Activated effector memory CD4-positive, alpha-beta T cell treated with anti-CD3 and anti-CD28 coated beads, Interleukin-2, amount 50 U/mL, for 16 hours (primary cell): ENCODE results near the gene ESR2.
"Not testable (repeated sequence)": the region's sequence is repeated elsewhere in the genome, so short reads cannot be mapped to it uniquely, and the experiment has no call there.

ENCODE experiments used
- DNase-seq: peaks from one replicate; pipeline ENCODE4 v3.0.0-alpha.2; 2020

ESR2 gene

DNA sequence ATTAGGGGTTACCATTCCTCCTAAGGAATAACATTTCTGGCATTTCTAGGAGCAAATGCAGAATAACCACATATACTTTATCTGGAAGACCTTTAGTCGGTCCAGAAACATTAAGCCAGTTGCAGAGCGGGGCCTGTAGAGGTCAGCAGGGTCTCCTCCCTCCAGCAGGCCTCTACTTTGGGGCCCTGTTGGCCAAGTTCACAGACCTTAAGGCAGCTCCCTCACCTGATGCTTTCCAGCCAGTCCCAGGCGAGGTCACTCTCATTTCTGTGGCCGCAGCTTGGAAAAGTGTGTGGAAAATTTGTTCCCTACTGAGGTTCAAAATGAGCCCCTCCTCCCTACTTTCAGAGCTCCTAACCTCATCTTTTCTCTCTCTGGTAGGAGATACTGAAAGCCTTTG lies 74.1 kb downstream of the ESR2 start:
- no peak for DNase-seq

DNA sequence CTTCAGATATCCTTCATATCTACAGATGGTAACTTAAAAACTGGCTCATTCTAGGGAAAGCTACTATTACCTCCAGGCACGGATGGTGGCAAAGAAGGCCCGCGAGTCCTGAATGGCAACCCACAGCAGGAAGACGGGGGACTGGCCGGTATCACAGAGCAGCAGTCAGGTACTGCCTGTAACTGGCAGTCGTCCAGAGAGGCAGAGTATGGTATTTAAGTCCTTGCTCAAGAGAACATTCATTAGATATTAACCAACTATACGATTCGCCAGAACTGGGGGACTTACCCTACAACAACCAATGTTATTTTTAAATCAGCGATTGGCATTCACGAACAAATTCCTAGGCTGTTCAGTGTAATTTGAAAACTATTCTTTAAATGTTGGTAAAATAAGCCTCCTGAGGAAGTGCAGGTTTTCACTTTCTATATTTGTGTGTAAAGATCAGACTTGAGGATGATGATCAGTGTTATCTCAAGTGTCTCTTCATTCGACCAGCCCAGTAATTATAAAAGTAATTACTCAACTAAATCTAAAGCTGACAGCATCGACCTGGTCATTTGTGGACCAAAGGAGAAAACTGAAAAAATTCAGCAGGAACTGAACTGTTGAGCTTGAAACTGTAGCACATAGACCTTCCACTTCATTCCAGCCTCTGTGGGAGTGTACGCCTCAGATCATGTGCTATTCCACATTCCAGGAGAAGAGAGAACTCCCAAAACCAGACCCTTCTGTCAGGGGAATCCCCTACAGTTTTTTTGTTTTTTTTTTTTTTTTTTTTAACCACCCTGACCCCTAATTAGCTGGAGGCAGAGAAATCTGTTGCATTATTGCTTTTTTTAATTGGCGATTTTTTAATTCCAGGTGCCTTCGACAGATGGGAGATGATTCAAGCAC lies 75.6 kb downstream of the ESR2 start:
- DNase-seq, result no peak

DNA sequence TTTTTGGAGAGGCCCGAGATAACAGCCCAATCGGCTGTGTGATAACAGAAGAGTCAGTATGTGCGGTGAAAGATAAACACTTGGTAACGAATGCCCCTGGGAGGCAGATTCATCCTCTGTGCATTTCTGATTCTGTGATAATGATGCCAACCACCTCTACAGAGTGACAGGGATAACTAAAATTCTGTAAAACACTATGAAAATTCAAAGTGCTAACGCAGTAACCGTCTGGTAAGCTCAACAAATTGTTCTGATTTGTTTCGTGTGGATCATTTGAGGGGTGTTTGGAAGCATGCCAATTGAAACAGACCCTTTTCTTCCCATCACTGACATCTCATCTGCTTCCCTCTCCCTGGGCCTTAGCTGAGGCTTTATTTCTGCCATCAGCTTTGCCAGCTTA lies 76.3 kb downstream of the ESR2 start:
- no peak for DNase-seq

DNA sequence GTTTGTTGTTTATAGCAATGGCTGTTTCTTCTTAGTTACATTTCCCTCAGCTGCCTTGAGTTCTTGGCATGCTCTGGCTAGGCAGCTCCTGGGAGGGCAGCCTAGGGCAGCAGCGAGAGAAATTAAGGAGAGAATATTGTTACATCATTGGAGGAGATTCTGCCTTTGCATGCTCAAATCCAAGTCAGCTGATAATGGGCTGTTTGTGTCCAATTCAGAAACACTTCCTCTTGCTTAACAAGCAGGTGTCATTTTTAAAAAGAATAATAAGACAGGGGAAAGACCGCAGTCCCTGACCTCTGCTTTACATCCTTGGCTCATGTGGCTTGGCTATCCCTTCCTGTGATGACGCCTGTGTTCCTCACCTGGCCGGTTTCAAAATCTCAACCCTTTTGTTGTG lies 76.9 kb downstream of the ESR2 start:
- DNase-seq, result no peak

DNA sequence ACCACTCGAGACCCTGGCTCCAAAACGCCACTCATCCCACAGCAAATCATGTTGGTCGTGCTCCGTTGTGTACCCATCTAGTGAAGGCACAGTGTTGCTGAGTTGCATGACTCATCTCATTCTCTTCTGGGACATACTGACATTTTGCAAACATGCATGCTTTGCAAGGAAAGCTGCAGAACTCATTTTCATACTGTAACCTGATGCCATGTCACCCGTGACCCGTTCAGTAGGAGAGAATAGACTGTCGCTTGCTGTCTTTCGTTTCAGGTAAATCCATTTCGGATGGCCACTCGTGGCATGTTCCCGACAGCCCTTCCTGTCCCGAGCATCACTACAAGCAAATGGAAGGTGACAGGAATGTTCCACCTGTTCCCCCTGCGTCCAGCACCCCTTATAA lies 78.2 kb downstream of the ESR2 start:
- no peak for DNase-seq

DNA sequence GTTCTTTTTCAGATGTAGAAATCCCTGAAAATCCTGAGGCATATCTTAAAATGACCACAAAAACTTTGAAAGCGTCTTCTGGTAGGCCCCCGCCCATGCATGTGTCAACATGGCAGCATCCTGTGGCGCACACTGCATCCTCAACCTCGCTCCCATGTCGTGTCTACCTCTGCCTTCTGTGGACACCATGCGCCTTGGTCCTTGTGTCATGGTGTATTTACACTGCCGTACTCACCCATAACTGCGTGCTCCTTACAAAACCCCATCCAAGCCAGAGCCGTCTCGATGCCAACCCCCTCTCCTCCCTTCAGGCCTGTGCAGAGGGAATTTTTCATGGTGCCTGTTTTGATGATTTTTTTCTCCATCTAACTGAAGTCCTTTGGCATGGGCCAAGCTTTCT lies 78.9 kb downstream of the ESR2 start:
- no peak for DNase-seq

DNA sequence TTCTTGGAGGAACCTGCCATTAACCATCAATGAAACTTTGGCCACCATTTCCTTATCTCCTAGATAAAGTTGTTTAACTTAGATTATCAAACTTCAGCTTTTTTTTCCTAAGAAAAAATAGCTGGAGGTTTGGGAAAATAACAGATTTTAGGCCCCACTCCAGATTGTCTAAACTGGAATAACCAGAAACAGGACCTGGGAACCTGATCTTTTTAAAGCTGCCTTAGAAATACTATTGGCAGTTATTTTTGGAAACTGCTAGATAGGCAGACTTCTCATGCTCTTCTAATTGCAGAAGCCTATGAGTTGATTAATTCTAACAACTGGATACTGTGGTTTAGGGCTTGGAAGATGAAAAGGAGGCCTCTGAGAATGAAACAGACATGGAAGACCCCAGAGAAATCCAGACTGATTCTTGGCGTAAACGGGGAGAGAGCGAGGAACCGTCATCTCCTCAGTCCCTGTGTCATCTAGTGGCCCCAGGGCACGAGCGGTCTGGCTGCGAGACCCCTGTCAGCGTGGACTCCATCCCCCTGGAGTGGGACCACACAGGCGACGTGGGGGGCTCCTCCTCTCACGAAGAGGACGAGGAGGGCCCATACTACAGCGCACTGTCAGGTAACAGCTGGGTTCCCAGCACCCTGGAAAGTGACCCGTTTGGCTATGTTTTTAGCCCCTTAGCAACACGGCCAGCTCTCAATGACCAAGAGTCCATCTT lies 80.2 kb downstream of the ESR2 start:
- DNase-seq, result no peak

DNA sequence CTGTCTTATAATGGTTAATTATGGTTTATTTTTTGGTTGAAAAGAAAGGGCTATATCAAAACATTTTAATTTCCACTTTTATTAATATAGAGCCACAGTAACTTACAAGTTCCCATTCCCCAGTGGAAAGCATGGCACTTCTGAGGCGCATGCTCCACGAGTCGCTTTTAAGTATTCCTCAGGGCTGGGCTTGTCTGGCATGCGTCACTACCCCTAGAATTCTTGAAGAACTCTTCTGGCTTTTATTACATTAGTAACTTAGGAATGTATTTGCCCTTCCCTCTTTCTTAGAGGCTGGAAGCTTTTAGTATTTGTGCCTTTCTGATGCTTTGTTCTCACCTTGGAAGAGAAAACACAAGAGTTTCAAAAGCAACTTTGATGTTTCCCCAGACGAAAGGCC lies 81.1 kb downstream of the ESR2 start:
- DNase-seq, result no peak

DNA sequence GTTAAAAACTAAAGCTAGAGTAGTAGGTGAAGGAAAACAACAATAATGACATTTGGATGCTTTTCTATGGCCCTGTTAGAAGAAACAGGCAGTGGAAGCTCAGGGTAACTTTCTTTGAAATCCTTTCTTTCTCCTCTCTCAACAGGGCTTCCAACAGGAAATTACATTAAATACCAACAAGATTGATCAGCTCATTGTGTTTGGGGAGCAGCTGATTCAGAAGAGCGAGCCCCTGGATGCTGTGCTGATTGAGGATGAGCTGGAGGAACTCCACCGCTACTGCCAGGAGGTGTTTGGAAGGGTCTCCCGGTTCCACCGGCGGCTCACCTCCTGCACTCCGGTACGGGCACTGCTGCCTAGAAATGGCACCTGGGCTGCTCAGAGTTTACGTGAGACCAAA lies 81.5 kb downstream of the ESR2 start:
- no peak for DNase-seq

DNA sequence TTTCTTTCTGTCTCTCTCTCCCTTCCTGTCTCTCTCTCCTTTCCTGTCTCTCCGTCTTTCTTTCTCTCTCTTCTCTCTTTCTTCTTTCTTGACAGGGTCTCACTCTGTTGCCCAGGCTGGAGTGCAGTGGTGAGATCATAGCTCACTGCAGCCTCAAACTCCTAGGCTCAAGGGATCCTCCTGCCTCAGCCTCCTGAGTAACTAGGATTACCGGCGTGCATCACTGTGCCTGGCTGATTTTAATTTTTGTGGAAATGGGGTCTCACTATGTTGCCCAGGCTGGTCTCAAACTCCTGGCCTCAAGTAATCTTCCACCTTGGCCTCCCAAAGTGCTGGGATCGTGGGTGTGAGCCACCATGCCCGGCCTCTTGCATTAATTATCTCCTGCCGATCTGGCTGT lies 83.3 kb downstream of the ESR2 start:
- not testable (repeated sequence) for DNase-seq

DNA sequence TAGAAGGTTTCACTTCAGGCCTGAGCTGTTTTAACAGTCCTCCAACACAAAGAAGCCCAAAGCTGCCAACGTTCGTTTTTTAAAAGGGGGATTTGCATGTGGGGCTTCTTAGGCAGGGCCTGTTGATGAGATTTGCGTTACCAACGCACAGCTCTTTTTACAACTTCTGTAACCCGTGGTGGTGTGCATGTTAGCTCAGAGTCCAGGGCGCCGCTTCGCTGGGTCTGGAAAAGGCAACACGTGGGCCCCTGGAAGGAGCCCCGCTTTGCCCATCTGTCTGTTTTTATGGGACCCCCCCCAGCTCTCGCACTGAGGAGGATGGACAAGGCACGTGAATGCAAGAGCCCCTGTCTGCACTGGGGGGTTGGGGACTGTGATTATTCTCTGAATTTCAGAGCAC lies 84.0 kb downstream of the ESR2 start:
- no peak for DNase-seq

DNA sequence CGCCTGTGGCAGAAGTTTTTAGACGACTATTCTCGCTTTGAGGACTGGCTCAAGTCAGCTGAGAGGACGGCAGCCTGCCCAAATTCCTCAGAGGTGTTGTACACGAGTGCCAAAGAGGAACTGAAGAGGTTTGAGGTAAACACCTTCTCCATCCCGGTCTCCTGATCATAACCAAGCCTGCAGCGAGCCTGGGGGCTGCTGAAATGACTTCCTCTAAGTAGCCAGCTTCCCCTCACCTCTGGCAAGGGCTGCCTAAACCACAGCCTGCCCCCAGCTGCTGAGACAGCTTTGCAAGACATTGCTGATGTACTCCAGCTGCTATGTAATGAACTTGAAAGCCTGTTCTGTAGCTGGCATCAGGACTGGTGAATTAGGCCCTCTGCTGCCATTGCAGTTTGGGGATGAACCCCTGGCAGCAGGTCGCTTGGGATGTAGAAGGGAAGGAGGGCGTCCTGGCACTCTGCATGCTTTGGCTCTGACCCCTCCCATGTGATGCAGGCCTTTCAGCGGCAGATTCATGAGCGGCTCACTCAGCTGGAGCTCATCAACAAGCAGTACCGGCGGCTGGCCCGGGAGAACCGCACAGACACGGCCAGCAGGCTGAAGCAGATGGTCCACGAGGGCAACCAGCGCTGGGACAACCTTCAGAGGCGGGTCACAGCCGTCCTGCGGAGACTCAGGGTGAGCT lies 84.6 kb downstream of the ESR2 start:
- no peak for DNase-seq

DNA sequence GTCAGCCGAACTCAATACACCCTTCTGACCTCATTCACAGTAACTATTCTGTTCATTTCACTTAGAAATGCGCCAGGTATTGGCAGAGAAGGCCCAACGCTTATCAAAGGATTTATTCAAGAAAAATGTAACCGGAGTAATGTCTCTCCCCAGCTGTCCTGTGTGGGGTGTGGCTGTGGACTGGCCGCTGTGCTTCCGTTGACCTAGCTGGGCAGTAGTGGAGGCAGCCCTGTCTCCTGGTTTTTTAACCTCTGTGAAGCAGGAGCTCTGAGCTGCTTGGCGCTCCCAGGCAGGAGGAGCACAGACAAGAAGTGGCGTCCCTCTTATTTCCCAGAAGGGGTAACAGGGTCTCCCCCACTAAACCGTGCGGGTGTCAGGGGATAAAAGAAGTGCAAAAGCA lies 85.2 kb downstream of the ESR2 start:
- no peak for DNase-seq

DNA sequence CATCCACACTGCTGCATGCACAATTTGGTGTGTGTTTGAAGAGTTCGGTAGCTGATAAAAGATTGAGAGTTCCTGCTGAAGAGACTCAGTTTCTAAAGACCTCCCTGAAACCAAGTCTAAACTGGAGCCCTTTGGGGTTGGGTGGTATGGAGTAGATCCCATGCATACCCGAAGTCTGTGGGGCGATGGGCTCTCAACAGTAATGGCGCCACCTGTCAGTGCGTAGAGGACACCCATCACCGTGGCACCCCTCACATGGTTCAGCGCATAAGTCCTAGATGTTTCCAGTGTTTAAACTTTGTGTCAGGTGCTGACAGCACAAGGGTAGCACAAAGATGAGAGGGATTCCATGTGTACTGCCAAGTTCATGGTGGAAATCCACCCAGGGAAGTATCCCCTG lies 85.9 kb downstream of the ESR2 start:
- DNase-seq, result no peak

DNA sequence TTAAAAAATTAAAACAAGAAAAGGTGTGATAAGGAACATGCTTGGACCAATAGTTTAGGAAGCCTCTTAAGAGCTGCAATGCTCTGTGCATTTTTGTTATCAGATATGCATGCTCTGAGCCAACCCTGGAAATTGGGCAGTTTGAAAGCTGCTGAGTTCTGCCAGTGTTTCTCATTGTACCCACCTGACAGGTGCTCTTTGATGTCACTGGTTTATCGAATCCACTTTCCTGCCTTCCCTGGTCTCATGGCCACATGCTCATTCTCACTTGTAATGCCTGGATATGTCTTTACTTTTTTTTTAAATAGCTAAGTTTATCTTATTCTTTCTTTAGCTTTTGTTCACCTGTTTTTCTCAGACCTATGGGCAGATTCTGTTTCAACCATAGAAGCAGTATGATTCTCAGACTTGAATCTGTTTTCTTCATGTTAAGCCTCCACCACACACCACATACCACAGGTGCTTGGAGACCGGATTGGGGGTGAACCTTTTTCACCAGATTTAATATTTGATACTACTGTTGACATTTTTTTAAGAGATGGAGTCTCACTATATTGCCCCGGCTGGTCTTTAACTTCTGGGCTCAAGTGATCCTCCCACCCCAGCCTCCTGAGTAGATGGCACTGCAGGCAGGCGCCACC lies 90.7 kb downstream of the ESR2 start:
- no peak for DNase-seq

DNA sequence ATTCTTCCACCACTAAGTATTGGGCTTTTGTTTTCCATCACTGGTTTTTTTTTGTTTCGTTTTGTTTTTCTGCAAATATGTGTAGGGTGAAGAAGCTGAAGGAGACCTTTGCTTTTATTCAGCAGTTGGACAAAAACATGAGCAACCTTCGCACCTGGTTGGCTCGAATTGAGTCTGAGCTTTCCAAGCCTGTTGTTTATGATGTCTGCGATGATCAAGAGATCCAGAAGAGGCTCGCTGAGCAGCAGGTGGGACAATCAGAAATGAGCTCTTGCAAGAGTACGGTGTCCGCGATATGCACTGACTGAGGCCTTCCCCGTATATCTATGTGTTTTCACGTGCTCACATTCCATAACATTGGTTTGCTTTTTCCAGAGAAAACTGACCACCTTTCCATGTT lies 91.5 kb downstream of the ESR2 start:
- DNase-seq, result no peak

DNA sequence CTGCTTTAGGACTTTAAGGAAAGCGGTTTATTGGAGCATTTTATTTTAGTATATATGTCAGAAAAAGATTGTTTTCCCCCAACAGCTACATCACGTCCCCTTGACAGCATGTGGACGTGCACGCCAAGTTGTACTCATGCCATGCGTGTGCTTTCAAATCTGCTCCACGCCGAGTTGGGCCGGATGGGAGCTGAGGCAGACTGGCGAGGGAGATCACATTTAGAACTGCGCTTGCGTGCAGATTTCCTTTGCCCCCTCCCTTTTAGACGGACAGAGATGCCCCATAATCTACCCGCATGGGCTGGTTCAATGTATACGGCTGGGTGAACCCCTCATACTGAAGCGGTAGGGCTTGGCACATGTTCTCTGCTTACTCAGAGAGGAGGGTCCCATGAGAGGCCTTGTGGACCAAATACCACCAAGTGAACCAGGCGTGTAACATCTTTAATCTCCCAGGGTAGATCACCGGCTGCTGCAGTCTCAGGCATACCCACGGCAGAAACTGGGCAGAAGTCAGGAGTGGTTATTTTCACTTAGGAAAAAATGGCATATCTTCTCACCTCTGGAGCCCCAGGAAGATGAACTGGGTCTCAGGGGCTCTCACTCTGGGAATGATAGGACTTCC lies 92.1 kb downstream of the ESR2 start:
- no peak for DNase-seq

DNA sequence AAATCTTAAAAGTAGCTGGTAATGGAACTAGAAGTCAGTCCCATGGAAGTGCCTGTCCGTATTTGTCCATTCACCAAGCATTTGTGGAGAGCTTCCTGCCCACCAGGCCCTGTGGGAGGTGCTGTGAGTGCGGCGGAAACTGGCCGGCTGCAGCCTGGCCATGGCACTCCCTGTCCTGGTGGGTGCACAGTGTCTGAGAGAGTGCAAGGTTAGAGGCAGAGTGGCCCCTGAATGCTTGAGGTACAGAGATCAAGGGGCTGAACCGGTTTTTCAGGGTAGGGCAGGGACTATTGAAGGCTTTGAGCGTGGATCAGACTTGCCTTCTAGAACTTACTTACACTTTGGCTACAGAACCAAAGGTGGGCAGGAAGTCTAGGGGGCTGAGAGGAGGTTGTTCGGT lies 92.9 kb downstream of the ESR2 start:
- DNase-seq, result no peak

DNA sequence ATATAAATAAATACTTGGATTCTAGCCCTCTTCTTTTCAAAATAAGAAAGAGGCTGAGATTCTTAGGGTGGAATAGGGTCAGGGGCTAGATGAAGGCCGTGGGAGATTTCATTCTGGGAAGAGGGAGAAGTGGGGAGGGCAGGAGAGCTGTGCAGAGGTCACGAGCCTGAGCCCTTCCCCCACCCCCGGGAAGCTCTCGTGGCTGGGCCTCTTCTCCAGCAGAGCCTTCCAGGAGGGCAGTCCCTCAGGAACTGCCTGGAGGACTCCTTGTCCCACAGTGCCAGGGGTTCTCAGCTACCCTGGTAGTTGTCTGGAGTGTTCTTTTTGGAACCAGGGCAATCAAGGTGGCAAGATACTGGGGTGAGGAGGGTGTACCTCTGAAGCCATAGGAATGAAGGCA lies 94.0 kb downstream of the ESR2 start:
- no peak for DNase-seq

DNA sequence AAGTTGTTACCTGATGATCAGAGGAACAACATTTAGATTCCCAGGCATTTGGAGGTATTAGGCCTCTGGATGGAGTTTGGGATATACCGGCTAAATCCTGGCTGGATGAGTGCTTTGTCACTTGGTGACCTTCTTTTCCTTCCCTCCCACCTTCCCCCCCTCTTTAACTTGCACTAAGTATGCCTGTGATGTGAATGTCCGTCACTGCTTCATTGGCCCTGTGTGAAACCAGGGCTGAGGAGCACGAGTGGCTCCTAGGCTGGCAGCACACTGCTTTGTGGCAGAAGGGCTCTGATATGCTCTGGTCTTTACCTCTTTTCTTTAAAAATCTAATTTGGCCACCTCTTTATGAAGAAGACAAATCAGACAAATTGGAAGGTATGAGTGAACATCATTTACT lies 95.7 kb downstream of the ESR2 start:
- DNase-seq, result no peak

DNA sequence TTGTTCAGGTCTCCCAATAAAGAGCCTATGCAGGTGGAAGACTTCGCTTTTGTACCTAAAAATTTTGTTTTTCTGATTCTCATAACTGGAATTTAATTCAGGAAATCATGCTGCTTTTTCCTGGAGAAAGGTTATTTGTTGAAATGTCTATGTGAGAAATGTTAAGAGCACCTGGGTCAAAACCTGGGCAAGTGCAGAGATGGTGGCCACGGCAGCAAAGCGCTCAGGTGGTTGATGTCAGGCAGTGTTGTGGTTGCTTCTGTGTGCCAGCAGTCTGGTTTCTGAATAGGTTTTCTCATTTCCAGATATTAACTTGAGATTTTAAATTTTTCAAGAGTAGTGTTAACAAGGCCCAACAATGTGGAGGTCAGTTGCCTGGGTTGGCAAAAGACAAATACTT lies 96.2 kb downstream of the ESR2 start:
- DNase-seq, result no peak

DNA sequence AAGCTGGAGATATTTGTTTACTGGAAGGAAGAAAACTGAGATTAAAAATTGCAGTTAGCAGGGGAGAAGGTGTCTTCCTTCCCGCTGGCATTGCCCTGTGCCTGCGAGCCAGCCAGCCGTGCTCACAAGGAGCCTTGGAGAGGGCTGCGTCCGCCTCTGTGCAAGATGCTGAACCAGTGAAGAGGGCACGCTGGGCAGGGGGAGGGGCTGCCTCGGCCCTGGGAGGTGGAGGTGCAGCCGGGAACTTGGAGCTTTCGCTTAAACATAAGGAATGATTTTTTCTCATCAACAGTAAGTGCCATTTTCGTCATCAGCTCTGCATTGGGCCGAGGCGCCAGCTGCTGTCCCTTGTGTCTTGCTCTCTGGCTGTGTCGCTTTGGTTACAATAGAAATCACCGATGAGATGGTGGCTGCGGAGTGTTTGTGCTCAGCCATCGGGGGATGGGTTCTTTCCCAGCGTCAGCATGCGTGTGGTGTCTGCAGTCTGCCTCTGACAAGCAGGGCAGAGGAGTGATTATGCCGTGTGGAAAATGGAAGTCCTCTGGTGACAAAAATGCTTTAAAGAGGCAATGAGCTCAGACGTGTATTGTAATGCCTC lies 97.3 kb downstream of the ESR2 start:
- no peak for DNase-seq

DNA sequence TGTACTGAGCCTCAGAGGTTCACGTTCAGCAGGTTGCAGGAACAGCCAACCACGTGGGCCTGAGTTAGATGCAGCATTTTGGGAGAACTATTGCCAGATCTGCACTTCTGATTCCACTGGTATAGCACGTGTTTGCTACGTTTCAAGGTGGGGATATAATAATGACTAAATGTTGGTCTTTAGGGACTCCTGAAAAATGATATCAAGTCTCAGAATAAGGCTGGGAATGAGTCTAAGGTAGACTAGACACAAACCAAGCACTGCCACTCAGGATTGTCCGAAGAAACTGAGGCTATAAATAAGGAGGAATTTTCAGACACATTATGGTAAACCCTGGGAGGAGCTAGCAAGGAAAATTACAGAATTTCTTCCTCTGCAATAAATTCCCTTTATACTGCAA lies 98.1 kb downstream of the ESR2 start:
- no peak for DNase-seq
